HCT116 (cell line): ENCODE data around the gene PREX1. TPM values are rescaled to one million over a fixed set of nuclear protein-coding genes. Genes with fewer than 3 reads are reported as not detected.

Experiments
- ATAC-seq: fragments of 200-7000 bp; cut with Tn5 transposase; 2 replicates; pipeline ENCODE4 v1.9.1; 2020; ENCODE audit warnings: mild to moderate bottlenecking, moderate library complexity
- BruUV-seq: library from RNA; stranded (reverse); fragments of 400-500 nt; replicated peaks from 2 replicates; lab custom pipeline; 2021; lab: Mats Ljungman, UMichigan
- CTCF ChIA-PET: fragments of 300-600 bp; sonication (Branson Sonifier 250); formaldehyde crosslinking; loops from one replicate; lab custom pipeline; 2021; ENCODE audit warnings: antibody characterized with exemption; lab: Charles Lee
- POLR2A ChIA-PET: fragments of 300-600, 350-600 bp; sonication (Branson Sonifier 250); formaldehyde crosslinking; loops from one replicate; lab custom pipeline; 2021; ENCODE audit warnings: antibody characterized with exemption; lab: Charles Lee
- RAD21 ChIA-PET, 2 experiments: fragments of 300-600 bp; sonication (Branson Sonifier 250); formaldehyde crosslinking; loops; one replicate each; lab custom pipeline; 2023; ENCODE audit warnings: low total read pairs in 2 of 2; ENCODE audit not compliant: uncharacterized antibody in 2 of 2, unreplicated experiment in 2 of 2, low non-redundant PET in 1 of 2; lab: Charles Lee
- DNase-seq: peaks from one replicate; pipeline ENCODE4 v3.0.0-alpha.2; 2010; ENCODE audit warnings: low read depth, low spot score
- H2AFZ ChIP-seq: fragments of 200-600 bp; shearing (Covaris generic), sonication (generic); 2 replicates; pipeline ENCODE4 v1.6.1; 2017; ENCODE audit warnings: low read depth, mixed run types, mixed read lengths, antibody characterized with exemption, low read length; ENCODE audit not compliant: poor library complexity, severe bottlenecking
- H3K27ac ChIP-seq: 2 replicates; pipeline ENCODE4 v1.5.1; 2012; ENCODE audit warnings: low read depth, low read length
- H3K27me3 ChIP-seq: fragments of 200-600 bp; sonication (generic); 2 replicates; pipeline ENCODE4 v1.6.1; 2016; ENCODE audit warnings: mixed run types, low read length, mixed read lengths; ENCODE audit not compliant: insufficient read depth
- H3K36me3 ChIP-seq, 2 experiments: fragments of 200-500 bp in 1 of 2; fragments of 200-600 bp in 1 of 2; sonication (Bioruptor generic) in 1 of 2; sonication (generic) in 1 of 2; 2 replicates each; pipeline versions ENCODE4 v1.5.1 to v1.6.1; 2014 to 2016; ENCODE audit warnings: low read length in 2 of 2, inconsistent platforms in 1 of 2, mixed read lengths in 1 of 2, mixed run types in 1 of 2; ENCODE audit not compliant: insufficient read depth in 2 of 2, control insufficient read depth in 1 of 2
- H3K4me1 ChIP-seq, 2 experiments: fragments of 200-600 bp in 1 of 2; sonication (generic) in 1 of 2; 2 replicates each; pipeline versions ENCODE4 v1.5.1 to v1.6.1; 2012 to 2017; ENCODE audit warnings: low read length in 2 of 2, inconsistent platforms in 1 of 2, mild to moderate bottlenecking in 1 of 2, mixed read lengths in 1 of 2, mixed run types in 1 of 2, moderate library complexity in 1 of 2; ENCODE audit not compliant: insufficient read depth in 2 of 2, control insufficient read depth in 1 of 2
- H3K4me2 ChIP-seq: fragments of 200-600 bp; sonication (generic); 2 replicates; pipeline ENCODE4 v1.6.1; 2017; ENCODE audit warnings: mixed run types, low read length, mixed read lengths
- H3K4me3 ChIP-seq, 2 experiments: fragments of 200-600 bp in 1 of 2; sonication (generic) in 1 of 2; replicated peaks in 1 of 2; 2 replicates each; pipeline ENCODE4 v1.5.1; 2011 to 2016; ENCODE audit warnings: low read length in 2 of 2, control low read depth in 1 of 2, low read depth in 1 of 2, mild to moderate bottlenecking in 1 of 2, mixed read lengths in 1 of 2, mixed run types in 1 of 2
- H3K79me2 ChIP-seq: fragments of 200-600 bp; sonication (generic); 2 replicates; pipeline ENCODE4 v1.6.1; 2017; ENCODE audit warnings: mild to moderate bottlenecking, mixed run types, low read length, moderate library complexity, mixed read lengths; ENCODE audit not compliant: insufficient read depth
- H3K9ac ChIP-seq: fragments of 200-600 bp; sonication (generic); 2 replicates; pipeline ENCODE4 v1.6.1; 2016; ENCODE audit warnings: low read length, mixed read lengths
- H3K9me2 ChIP-seq: fragments of 200-600 bp; sonication (generic), shearing (Covaris generic); 2 replicates; pipeline ENCODE4 v1.6.1; 2017; ENCODE audit warnings: mixed run types, mild to moderate bottlenecking, moderate library complexity; ENCODE audit not compliant: insufficient read depth
- H3K9me3 ChIP-seq, 2 experiments: fragments of 200-500 bp in 1 of 2; fragments of 200-600 bp in 1 of 2; sonication (Bioruptor generic) in 1 of 2; sonication (generic) in 1 of 2; 2 replicates each; pipeline ENCODE4 v1.6.1; 2014 to 2017; ENCODE audit warnings: low read length in 2 of 2, mixed read lengths in 2 of 2, inconsistent platforms in 1 of 2, low read depth in 1 of 2, mild to moderate bottlenecking in 1 of 2, mixed run types in 1 of 2, moderate library complexity in 1 of 2; ENCODE audit not compliant: control insufficient read depth in 1 of 2, insufficient read depth in 1 of 2
- H4K20me1 ChIP-seq: fragments of 200-600 bp; sonication (generic), shearing (Covaris generic); 2 replicates; pipeline ENCODE4 v1.6.1; 2017; ENCODE audit warnings: mixed run types, mild to moderate bottlenecking, moderate library complexity; ENCODE audit not compliant: insufficient read depth
- CBX3 ChIP-seq: IDR thresholded peaks from 2 replicates; pipeline ENCODE4 v1.6.1; 2012; ENCODE audit warnings: low read depth
- EZH2 ChIP-seq: fragments of 200-600 bp; sonication (generic); IDR thresholded peaks from 2 replicates; pipeline ENCODE4 v1.6.1; 2017; ENCODE audit warnings: antibody characterized with exemption, mixed run types
- intact Hi-C: fragments of 100-400 bp; cut with micrococcal nuclease; formaldehyde crosslinking; loops from 2 replicates; pipeline ENCODE4 v1.10.0; 2022
- total RNA-seq: library from RNA; stranded (reverse); gene quantifications from one replicate; pipeline ENCODE4 v1.2.1, GENCODE V29; 2021; ENCODE audit not compliant: unreplicated experiment
- TF ChIP-seq, protein P1 (sequence below), 3 experiments: fragments of 200-600 bp in 1 of 3; sonication (generic) in 1 of 3; IDR thresholded peaks in 2 of 3; conservative IDR thresholded peaks in 1 of 3; 2 replicates each; pipeline ENCODE4 v1.5.1; 2012 to 2017; ENCODE audit warnings: low read depth in 2 of 3, low read length in 2 of 3, antibody characterized with exemption in 1 of 3, borderline replicate concordance in 1 of 3, control low read depth in 1 of 3, mild to moderate bottlenecking in 1 of 3, mixed read lengths in 1 of 3, mixed run types in 1 of 3, moderate library complexity in 1 of 3; ENCODE audit not compliant: insufficient read depth in 1 of 3

The PREX1 gene
- total RNA-seq, 1 experiment from 2014 or later, result 6.1 TPM

DNA sequence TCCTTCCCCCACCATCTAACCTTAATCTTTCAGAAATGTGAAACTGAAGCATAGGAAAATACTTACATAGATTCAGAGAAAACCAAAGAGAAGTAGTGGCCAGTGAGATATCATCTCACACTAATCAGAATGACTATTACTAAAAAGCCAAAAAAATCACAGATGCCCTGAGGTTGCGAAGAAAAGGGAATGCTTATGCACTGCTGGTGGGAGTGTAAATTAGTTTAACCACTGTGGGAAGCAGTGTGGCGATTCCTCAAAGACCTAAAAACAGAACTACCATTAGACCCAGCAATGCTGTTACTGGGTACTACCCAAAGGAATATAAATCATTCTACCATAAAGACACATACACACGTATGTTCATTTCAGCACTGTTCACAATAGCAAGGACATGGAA lies 9.2 kb upstream of the PREX1 start:
- intact Hi-C loops, result no loop called here
- Histone ChIP-seq H4K20me1 (no peaks in the 10 kb centered on the region), H3K9me3 (no peaks in the 10 kb centered on the region), H3K9me2 (no peaks in the 10 kb centered on the region), H3K4me3 (no peak overlapping the region), H2AFZ (no peak overlapping the region), H3K79me2 (no peaks in the 10 kb centered on the region), H3K27ac (no peak overlapping the region)
- POLR2A ChIA-PET, result no interaction called here
- CTCF ChIA-PET, result no interaction called here
- no peak for DNase-seq
- TF ChIP-seq CBX3, result no peak
- TF ChIP-seq, all 23 proteins: peak for 0
- Histone ChIP-seq H3K9ac (no peak overlapping the region), H3K4me2 (no peak overlapping the region), H3K4me1 (peaks cover 8 to 9% of the 10 kb centered on the region in 2 experiments), H3K27me3 (no peaks in the 10 kb centered on the region), H3K36me3 (no peaks in the 10 kb centered on the region)
- BruUV-seq, result no TSS peak
- RAD21 ChIA-PET, result no interaction called here
- ATAC-seq, result no peak

DNA sequence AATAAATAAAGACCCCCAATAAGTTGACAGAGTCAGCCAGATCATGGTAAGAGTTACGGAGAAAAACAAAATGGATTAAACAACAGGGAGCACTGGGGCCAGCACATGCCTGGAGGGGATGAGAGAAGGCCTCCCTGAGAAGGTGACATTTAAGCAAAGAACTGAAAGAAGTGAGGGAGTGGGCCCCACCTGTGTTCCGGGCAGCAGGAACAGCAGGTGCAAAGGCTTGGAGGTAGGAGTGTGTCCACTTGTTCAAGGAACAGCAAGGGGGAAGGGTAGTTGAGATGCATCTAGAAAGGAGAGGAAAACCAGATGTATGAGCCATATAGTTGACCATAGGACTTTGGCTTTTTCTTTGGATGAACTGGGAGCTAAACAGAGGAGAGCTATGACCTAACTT lies 7.6 kb upstream of the PREX1 start:
- BruUV-seq, result no TSS peak

More for the DNA sequence above, 7.6 kb upstream of the PREX1 start:
- Histone ChIP-seq H3K9me2 (no peaks in the 10 kb centered on the region), H3K36me3 (no peaks in the 10 kb centered on the region), H3K9ac (no peak overlapping the region), H3K27me3 (no peaks in the 10 kb centered on the region), H4K20me1 (no peaks in the 10 kb centered on the region), H3K4me2 (no peak overlapping the region), H2AFZ (no peak overlapping the region), H3K79me2 (no peaks in the 10 kb centered on the region), H3K27ac (no peak overlapping the region), H3K4me1 (peaks cover 4 to 9% of the 10 kb centered on the region in 2 experiments; a peak in 3 of 4 replicates), H3K4me3 (no peak overlapping the region), H3K9me3 (no peaks in the 10 kb centered on the region)
- TF ChIP-seq, protein P1, sequence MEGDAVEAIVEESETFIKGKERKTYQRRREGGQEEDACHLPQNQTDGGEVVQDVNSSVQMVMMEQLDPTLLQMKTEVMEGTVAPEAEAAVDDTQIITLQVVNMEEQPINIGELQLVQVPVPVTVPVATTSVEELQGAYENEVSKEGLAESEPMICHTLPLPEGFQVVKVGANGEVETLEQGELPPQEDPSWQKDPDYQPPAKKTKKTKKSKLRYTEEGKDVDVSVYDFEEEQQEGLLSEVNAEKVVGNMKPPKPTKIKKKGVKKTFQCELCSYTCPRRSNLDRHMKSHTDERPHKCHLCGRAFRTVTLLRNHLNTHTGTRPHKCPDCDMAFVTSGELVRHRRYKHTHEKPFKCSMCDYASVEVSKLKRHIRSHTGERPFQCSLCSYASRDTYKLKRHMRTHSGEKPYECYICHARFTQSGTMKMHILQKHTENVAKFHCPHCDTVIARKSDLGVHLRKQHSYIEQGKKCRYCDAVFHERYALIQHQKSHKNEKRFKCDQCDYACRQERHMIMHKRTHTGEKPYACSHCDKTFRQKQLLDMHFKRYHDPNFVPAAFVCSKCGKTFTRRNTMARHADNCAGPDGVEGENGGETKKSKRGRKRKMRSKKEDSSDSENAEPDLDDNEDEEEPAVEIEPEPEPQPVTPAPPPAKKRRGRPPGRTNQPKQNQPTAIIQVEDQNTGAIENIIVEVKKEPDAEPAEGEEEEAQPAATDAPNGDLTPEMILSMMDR (IDR thresholded peaks at IDR 0.05 in 2 of 3, conservative IDR thresholded peaks at IDR 0.05 in 1 of 3; ENCODE audit: borderline replicate concordance in 1 of 3, insufficient read depth in 1 of 3, low read depth in 2 of 3, low read length in 2 of 3), result no peak
- TF ChIP-seq EZH2, result no peak
- ChIA-PET CTCF (no interaction called here), POLR2A (no interaction called here), RAD21 (no interaction called here)
- DNase-seq (no peak), ATAC-seq (no peak)
- intact Hi-C loops, result no loop called here
